ENCODE data around the gene MS4A15.

The MS4A15 gene

DNA sequence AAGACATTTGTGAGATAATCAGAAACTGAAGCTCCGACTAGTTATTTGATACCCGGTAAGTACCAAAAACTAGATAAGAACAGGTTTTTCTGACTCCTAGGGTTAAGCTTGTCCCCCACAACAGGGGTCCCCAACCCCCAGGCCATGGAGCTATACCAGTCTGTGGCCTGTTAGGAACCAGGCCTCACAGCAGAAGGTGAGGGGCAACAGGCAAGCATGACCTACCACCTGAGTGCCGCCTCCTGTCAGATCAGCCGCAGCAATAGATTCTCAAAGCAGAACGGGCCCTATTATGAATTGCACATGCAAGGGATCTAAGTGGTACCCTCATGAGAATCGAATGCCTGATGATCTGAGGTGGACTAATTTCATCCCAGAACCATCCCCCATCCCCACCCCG lies 27.2 kb downstream of the MS4A15 start:
- H3K36me3 ChIP-seq (ENCODE audit: insufficient read depth, low read length) = no peaks in the 10 kb centered on the region
- no peak overlapping the region for H3K9ac ChIP-seq (ENCODE audit: low read length)

GRCh38 chr11:60785136-60785535 lies 28.5 kb downstream of the MS4A15 start, which contains the start of gene MS4A10:
Gene MS4A10 (plus strand): TSS chr11:60785333. CDS start chr11:60790336, 5,003 bp downstream.
- Histone ChIP-seq H2AFZ (ENCODE audit: low read length) (no peak within 1 kb of the TSS), H3K79me2 (ENCODE audit: insufficient read depth, low read length) (no peaks in the 10 kb centered on the region), H4K20me1 (ENCODE audit: insufficient read depth, low read length) (no peaks in the 10 kb centered on the region), H3K36me3 (ENCODE audit: insufficient read depth, low read length) (no peaks in the 10 kb centered on the region), H3K27ac (ENCODE audit: low read depth, low read length, poor library complexity, severe bottlenecking) (no peak within 1 kb of the TSS), H3F3A (ENCODE audit: insufficient read depth, low read length) (no peaks in the 10 kb centered on the region), H3K4me1 (ENCODE audit: insufficient read depth, low read length, severe bottlenecking) (no peaks in the 10 kb centered on the region), H3K27me3 (ENCODE audit: insufficient read depth, low read length) (peaks cover 9% of the 10 kb centered on the region; the same call in 1 of the 2 replicates), H3K9me2 (ENCODE audit: low read depth, low read length) (no peaks in the 10 kb centered on the region), H3K9ac (ENCODE audit: low read length) (no peak within 1 kb of the TSS), H3K9me3 (ENCODE audit: low read length) (no peaks in the 10 kb centered on the region), H3K4me3 (ENCODE audit: low read depth, low read length, poor library complexity, severe bottlenecking) (no peak within 1 kb of the TSS), H3K4me2 (ENCODE audit: low read length) (no peak within 1 kb of the TSS)
- TF ChIP-seq EZH2 (IDR thresholded peaks at IDR 0.05; ENCODE audit: borderline replicate concordance, low read length) = no peak
- TF ChIP-seq, protein P1, sequence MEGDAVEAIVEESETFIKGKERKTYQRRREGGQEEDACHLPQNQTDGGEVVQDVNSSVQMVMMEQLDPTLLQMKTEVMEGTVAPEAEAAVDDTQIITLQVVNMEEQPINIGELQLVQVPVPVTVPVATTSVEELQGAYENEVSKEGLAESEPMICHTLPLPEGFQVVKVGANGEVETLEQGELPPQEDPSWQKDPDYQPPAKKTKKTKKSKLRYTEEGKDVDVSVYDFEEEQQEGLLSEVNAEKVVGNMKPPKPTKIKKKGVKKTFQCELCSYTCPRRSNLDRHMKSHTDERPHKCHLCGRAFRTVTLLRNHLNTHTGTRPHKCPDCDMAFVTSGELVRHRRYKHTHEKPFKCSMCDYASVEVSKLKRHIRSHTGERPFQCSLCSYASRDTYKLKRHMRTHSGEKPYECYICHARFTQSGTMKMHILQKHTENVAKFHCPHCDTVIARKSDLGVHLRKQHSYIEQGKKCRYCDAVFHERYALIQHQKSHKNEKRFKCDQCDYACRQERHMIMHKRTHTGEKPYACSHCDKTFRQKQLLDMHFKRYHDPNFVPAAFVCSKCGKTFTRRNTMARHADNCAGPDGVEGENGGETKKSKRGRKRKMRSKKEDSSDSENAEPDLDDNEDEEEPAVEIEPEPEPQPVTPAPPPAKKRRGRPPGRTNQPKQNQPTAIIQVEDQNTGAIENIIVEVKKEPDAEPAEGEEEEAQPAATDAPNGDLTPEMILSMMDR (IDR thresholded peaks at IDR 0.05; ENCODE audit: low read length) = no peak

More for the DNA sequence above, 27.2 kb downstream of the MS4A15 start:
- Histone ChIP-seq H3K9me2 (ENCODE audit: low read depth, low read length) (no peaks in the 10 kb centered on the region), H3K4me1 (ENCODE audit: insufficient read depth, low read length, severe bottlenecking) (no peaks in the 10 kb centered on the region), H4K20me1 (ENCODE audit: insufficient read depth, low read length) (no peaks in the 10 kb centered on the region), H3K27ac (ENCODE audit: low read depth, low read length, poor library complexity, severe bottlenecking) (no peak overlapping the region), H3K79me2 (ENCODE audit: insufficient read depth, low read length) (no peaks in the 10 kb centered on the region), H2AFZ (ENCODE audit: low read length) (no peak overlapping the region), H3K27me3 (ENCODE audit: insufficient read depth, low read length) (peaks cover 4% of the 10 kb centered on the region; the same call in 1 of the 2 replicates), H3K9me3 (ENCODE audit: low read length) (no peaks in the 10 kb centered on the region), H3F3A (ENCODE audit: insufficient read depth, low read length) (no peaks in the 10 kb centered on the region), H3K4me2 (ENCODE audit: low read length) (no peak overlapping the region), H3K4me3 (ENCODE audit: low read depth, low read length, poor library complexity, severe bottlenecking) (no peak overlapping the region)
- TF ChIP-seq, protein P1 (IDR thresholded peaks at IDR 0.05; ENCODE audit: low read length) = no peak
- no peak for TF ChIP-seq EZH2 (IDR thresholded peaks at IDR 0.05; ENCODE audit: borderline replicate concordance, low read length)

DNA sequence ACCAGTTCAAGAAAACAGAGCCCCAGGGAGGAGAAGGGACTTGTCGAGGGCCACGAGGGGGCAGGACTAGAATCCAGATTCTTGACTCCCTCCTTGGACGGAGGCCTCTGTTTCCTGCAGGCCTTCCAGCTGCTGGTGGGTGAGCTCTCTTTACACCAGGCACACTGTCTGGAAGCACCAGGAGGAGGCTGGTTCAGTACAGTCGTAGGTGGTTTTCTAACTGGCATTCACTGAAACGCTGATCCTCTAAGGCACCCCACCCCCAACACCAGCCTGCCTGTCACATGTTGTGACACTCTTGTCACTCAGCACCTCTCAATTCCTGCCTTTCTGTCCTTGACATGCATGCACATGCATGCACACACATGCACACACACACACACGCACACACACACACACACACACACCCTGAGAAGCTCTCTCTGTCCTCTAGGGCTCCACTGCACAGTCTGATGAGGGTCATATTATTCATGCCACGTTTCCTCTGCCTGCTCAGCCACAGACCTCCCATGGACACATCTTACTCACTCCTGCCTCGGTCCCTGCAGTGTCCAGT lies 29.2 kb downstream of the MS4A15 start:
- Histone ChIP-seq H3K9ac (ENCODE audit: low read length) (no peak overlapping the region), H3K9me3 (ENCODE audit: low read length) (no peaks in the 10 kb centered on the region), H3F3A (ENCODE audit: insufficient read depth, low read length) (no peaks in the 10 kb centered on the region), H3K4me3 (ENCODE audit: low read depth, low read length, poor library complexity, severe bottlenecking) (no peak overlapping the region), H3K9me2 (ENCODE audit: low read depth, low read length) (no peaks in the 10 kb centered on the region), H2AFZ (ENCODE audit: low read length) (no peak overlapping the region), H3K79me2 (ENCODE audit: insufficient read depth, low read length) (no peaks in the 10 kb centered on the region), H4K20me1 (ENCODE audit: insufficient read depth, low read length) (no peaks in the 10 kb centered on the region), H3K27me3 (ENCODE audit: insufficient read depth, low read length) (peaks cover 14% of the 10 kb centered on the region; the same call in 1 of the 2 replicates), H3K4me2 (ENCODE audit: low read length) (no peak overlapping the region), H3K27ac (ENCODE audit: low read depth, low read length, poor library complexity, severe bottlenecking) (no peak overlapping the region), H3K36me3 (ENCODE audit: insufficient read depth, low read length) (no peaks in the 10 kb centered on the region), H3K4me1 (ENCODE audit: insufficient read depth, low read length, severe bottlenecking) (no peaks in the 10 kb centered on the region)
- TF ChIP-seq, protein P1 (IDR thresholded peaks at IDR 0.05; ENCODE audit: low read length) = no peak
- no peak for TF ChIP-seq EZH2 (IDR thresholded peaks at IDR 0.05; ENCODE audit: borderline replicate concordance, low read length)

Measured in OCI-LY1 (cell line).